Neural progenitor cell (in vitro differentiated cells): ENCODE results near the gene FAM83B. TPM values are rescaled to one million over a fixed set of nuclear protein-coding genes. Genes with fewer than 3 reads are reported as not detected.

Experiments used
- DNase-seq: peaks from one replicate; pipeline ENCODE4 v3.0.0-alpha.2; 2016; ENCODE audit warnings: low spot score
- H2AFZ ChIP-seq: fragments of 200-600 bp; sonication (generic); replicated peaks from 2 replicates; pipeline ENCODE4 v1.6.1; 2016; ENCODE audit warnings: antibody characterized with exemption
- H3F3A ChIP-seq: fragments of 200-600 bp; sonication (generic); 2 replicates; pipeline ENCODE4 v1.6.1; 2016; ENCODE audit warnings: antibody characterized with exemption, low read depth
- H3K27ac ChIP-seq: fragments of 200-600 bp; sonication (generic); 2 replicates; pipeline ENCODE4 v1.5.1; 2016; ENCODE audit warnings: mild to moderate bottlenecking
- H3K27me3 ChIP-seq: fragments of 200-600 bp; sonication (generic); 2 replicates; pipeline ENCODE4 v1.6.1; 2016; ENCODE audit warnings: mild to moderate bottlenecking, moderate library complexity
- H3K36me3 ChIP-seq: fragments of 200-600 bp; sonication (generic); 2 replicates; pipeline ENCODE4 v1.5.1; 2016
- H3K4me1 ChIP-seq: fragments of 200-600 bp; sonication (generic); 2 replicates; pipeline ENCODE4 v1.6.1; 2016; ENCODE audit warnings: mixed run types
- H3K4me2 ChIP-seq: fragments of 200-600 bp; sonication (generic); 2 replicates; pipeline ENCODE4 v1.6.1; 2016
- H3K4me3 ChIP-seq: fragments of 200-600 bp; sonication (generic); 2 replicates; pipeline ENCODE4 v1.5.1; 2016
- H3K79me2 ChIP-seq: fragments of 200-600 bp; sonication (generic); 2 replicates; pipeline ENCODE4 v1.6.1; 2016; ENCODE audit warnings: low read depth
- H3K9ac ChIP-seq: fragments of 200-600 bp; sonication (generic); 2 replicates; pipeline ENCODE4 v1.6.1; 2016
- H3K9me3 ChIP-seq: fragments of 200-600 bp; sonication (generic); 2 replicates; pipeline ENCODE4 v1.5.1; 2016; ENCODE audit warnings: low read depth
- H4K20me1 ChIP-seq: fragments of 200-600 bp; sonication (generic); 2 replicates; pipeline ENCODE4 v1.6.1; 2016; ENCODE audit warnings: low read depth
- H3K27ac Mint-ChIP-seq: 3 replicates; pipeline ENCODE4 v1.8.0; 2021; ENCODE audit warnings: mixed read lengths
- H3K27me3 Mint-ChIP-seq: 2 replicates; pipeline ENCODE4 v1.8.0; 2022; ENCODE audit warnings: low read depth, mild to moderate bottlenecking, inconsistent platforms, moderate library complexity, mixed read lengths; ENCODE audit not compliant: insufficient read depth
- H3K36me3 Mint-ChIP-seq: 3 replicates; pipeline ENCODE4 v1.8.0; 2021; ENCODE audit warnings: mixed read lengths
- H3K4me1 Mint-ChIP-seq: 3 replicates; pipeline ENCODE4 v1.8.0; 2021; ENCODE audit warnings: mixed read lengths
- H3K4me3 Mint-ChIP-seq: 3 replicates; pipeline ENCODE4 v1.8.0; 2021; ENCODE audit warnings: mild to moderate bottlenecking, moderate library complexity, mixed read lengths
- H3K9me3 Mint-ChIP-seq: 3 replicates; pipeline ENCODE4 v1.8.0; 2020; ENCODE audit warnings: mixed read lengths
- EZH2 ChIP-seq: fragments of 200-600 bp; sonication (generic); IDR thresholded peaks from 2 replicates; pipeline ENCODE4 v1.6.1; 2017; ENCODE audit warnings: antibody characterized with exemption, mild to moderate bottlenecking, moderate library complexity
- EZH2phosphoT487 ChIP-seq: fragments of 200-600 bp; sonication (generic); IDR thresholded peaks from 2 replicates; pipeline ENCODE4 v1.6.1; 2017; ENCODE audit warnings: antibody characterized with exemption
- total RNA-seq: library from RNA; depleted of rRNA; stranded (reverse); fragments of >200 nt; gene quantifications from 2 replicates; pipeline ENCODE4 v1.2.3, GENCODE V29; 2015; ENCODE audit warnings: low replicate concordance
- TF ChIP-seq, protein P1 (sequence below): fragments of 200-600 bp; sonication (generic); IDR thresholded peaks from 2 replicates; pipeline ENCODE4 v1.5.1; 2017; ENCODE audit warnings: antibody characterized with exemption, mild to moderate bottlenecking

The FAM83B gene
- total RNA-seq, 1 donor from 2014 or later = 5.3 TPM

DNA sequence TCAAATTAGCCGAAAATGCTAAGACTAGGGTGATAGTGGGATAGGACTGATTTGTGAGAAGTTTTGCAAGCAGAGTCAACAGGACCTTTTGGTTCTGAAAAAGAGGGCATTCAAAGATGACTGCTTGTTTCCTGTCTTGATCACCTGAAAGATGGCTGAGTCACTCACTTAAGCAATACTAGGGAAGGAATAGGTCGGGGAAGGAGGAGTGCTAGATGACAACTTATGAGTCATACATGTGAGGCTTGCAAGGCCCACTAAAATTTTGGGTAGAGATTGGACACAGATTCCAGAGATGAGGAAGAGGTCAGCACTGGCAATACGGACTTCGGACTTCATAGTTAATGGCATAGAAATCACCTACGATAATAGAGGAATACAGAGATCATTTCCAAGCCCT is 89.2 kb downstream of the FAM83B start:
- Histone ChIP-seq H4K20me1 (no peaks in the 10 kb centered on the region), H3F3A (no peaks in the 10 kb centered on the region), H3K9ac (no peak overlapping the region), H3K27me3 (no peaks in the 10 kb centered on the region), H3K9me3 (no peaks in the 10 kb centered on the region), H3K36me3 (no peaks in the 10 kb centered on the region), H3K27ac (no peak overlapping the region), H3K4me2 (no peak overlapping the region), H2AFZ (no peak overlapping the region), H3K4me1 (no peaks in the 10 kb centered on the region), H3K79me2 (no peaks in the 10 kb centered on the region), H3K4me3 (no peak overlapping the region)
- no peak for DNase-seq
- no peaks in the 10 kb centered on the region for H3K36me3 Mint-ChIP-seq
- H3K27ac Mint-ChIP-seq = no peak overlapping the region
- TF ChIP-seq, protein P1, sequence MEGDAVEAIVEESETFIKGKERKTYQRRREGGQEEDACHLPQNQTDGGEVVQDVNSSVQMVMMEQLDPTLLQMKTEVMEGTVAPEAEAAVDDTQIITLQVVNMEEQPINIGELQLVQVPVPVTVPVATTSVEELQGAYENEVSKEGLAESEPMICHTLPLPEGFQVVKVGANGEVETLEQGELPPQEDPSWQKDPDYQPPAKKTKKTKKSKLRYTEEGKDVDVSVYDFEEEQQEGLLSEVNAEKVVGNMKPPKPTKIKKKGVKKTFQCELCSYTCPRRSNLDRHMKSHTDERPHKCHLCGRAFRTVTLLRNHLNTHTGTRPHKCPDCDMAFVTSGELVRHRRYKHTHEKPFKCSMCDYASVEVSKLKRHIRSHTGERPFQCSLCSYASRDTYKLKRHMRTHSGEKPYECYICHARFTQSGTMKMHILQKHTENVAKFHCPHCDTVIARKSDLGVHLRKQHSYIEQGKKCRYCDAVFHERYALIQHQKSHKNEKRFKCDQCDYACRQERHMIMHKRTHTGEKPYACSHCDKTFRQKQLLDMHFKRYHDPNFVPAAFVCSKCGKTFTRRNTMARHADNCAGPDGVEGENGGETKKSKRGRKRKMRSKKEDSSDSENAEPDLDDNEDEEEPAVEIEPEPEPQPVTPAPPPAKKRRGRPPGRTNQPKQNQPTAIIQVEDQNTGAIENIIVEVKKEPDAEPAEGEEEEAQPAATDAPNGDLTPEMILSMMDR = no peak
- TF ChIP-seq EZH2phosphoT487 (no peak), EZH2 (no peak)
- no peaks in the 10 kb centered on the region for H3K4me1 Mint-ChIP-seq
- peaks cover 16% of the 10 kb centered on the region for H3K9me3 Mint-ChIP-seq
- no peak overlapping the region for H3K4me3 Mint-ChIP-seq
- peaks cover 3% of the 10 kb centered on the region for H3K27me3 Mint-ChIP-seq

DNA sequence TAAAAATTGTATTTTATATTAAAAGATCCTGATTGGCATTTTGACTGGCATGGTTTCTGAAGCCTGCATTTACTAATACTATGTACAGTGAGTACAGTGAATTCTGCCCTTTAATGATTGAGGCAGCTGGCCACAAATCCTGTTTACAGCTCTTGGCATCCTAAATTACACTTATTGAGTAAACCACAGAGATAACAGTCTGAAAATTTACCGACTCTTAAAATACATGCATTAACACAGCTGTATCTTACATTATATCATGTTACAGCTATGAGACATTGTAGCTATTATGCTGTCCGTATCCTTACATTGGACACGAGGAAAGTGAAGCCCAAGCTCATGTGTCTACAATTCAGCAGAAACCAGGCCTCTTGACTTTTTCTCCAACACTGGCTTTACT is 90.8 kb downstream of the FAM83B start:
- no peaks in the 10 kb centered on the region for H4K20me1 ChIP-seq
- no peak overlapping the region for H3K4me3 ChIP-seq
- peaks cover 14% of the 10 kb centered on the region for H3K9me3 Mint-ChIP-seq
- H2AFZ ChIP-seq = no peak overlapping the region
- TF ChIP-seq EZH2phosphoT487 (no peak), EZH2 (no peak)
- TF ChIP-seq, protein P1 = no peak
- no peaks in the 10 kb centered on the region for H3K79me2 ChIP-seq
- no peaks in the 10 kb centered on the region for H3K4me1 Mint-ChIP-seq
- no peak overlapping the region for H3K9ac ChIP-seq
- DNase-seq = no peak
- H3K4me3 Mint-ChIP-seq = no peak overlapping the region
- H3K36me3 Mint-ChIP-seq = no peaks in the 10 kb centered on the region
- no peaks in the 10 kb centered on the region for H3F3A ChIP-seq
- no peaks in the 10 kb centered on the region for H3K27me3 ChIP-seq
- peaks cover 3% of the 10 kb centered on the region for H3K27me3 Mint-ChIP-seq
- H3K4me2 ChIP-seq = no peak overlapping the region
- no peak overlapping the region for H3K27ac Mint-ChIP-seq
- no peaks in the 10 kb centered on the region for H3K9me3 ChIP-seq
- H3K27ac ChIP-seq = no peak overlapping the region
- no peaks in the 10 kb centered on the region for H3K36me3 ChIP-seq
- H3K4me1 ChIP-seq = no peaks in the 10 kb centered on the region

DNA sequence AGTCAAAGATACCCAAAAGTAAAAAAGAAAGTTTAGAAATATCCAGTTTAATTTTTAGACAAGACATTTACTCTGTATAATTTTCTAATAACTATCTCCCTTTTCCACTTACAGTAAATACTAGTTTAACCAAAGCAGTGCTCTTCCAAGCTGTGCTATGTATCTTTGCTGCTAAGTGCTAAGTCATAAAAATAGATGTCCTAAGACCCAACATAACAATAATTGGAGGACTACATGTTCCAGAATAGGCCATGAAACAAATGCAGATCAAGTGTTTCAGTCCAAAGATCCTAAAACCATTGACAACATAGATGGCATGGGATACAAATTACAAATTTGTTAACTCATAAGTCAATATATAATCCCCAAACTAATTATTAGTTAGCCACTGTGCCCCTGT is 111.1 kb downstream of the FAM83B start:
- no peak overlapping the region for H3K4me3 Mint-ChIP-seq
- Histone ChIP-seq H3F3A (no peaks in the 10 kb centered on the region), H3K27ac (no peak overlapping the region), H3K4me2 (no peak overlapping the region), H2AFZ (no peak overlapping the region), H3K4me3 (no peak overlapping the region), H3K36me3 (no peaks in the 10 kb centered on the region), H3K9me3 (no peaks in the 10 kb centered on the region), H3K79me2 (no peaks in the 10 kb centered on the region), H3K9ac (no peak overlapping the region), H3K27me3 (no peaks in the 10 kb centered on the region), H4K20me1 (no peaks in the 10 kb centered on the region), H3K4me1 (no peaks in the 10 kb centered on the region)
- no peak for DNase-seq
- TF ChIP-seq EZH2phosphoT487 (no peak), EZH2 (no peak)
- TF ChIP-seq, protein P1 = no peak
- H3K9me3 Mint-ChIP-seq = peaks cover 5% of the 10 kb centered on the region
- H3K27me3 Mint-ChIP-seq = no peaks in the 10 kb centered on the region
- H3K4me1 Mint-ChIP-seq = peaks cover 4% of the 10 kb centered on the region
- H3K27ac Mint-ChIP-seq = no peak overlapping the region
- H3K36me3 Mint-ChIP-seq = no peaks in the 10 kb centered on the region
